MCF 10A (cell line): ENCODE data around the gene GRM1. TPM values are rescaled to one million over a fixed set of nuclear protein-coding genes. Genes with fewer than 3 reads are reported as not detected.
A peak's percentile ranks its signal among the peaks of the same experiment; 100 is the strongest.

ENCODE experiments used
- BruUV-seq: library from RNA; stranded (reverse); fragments of 400-500 nt; replicated peaks from 2 replicates; lab custom pipeline; 2021; lab: Mats Ljungman, UMichigan
- CTCF ChIA-PET: fragments of 300-600 bp; sonication (Branson Sonifier 250); formaldehyde crosslinking; extraction: SDS; loops from one replicate; lab custom pipeline; 2021; ENCODE audit warnings: antibody characterized with exemption, inconsistent platforms; lab: Yijun Ruan, JAX
- POLR2A ChIA-PET: fragments of 300-600, 350-650 bp; sonication (Branson Sonifier 250); formaldehyde crosslinking; extraction: SDS; loops from one replicate; lab custom pipeline; 2020; ENCODE audit warnings: antibody characterized with exemption, inconsistent platforms; lab: Yijun Ruan, JAX
- DNase-seq: peaks from one replicate; pipeline ENCODE4 v3.0.0-alpha.2; 2018; ENCODE audit not compliant: unreplicated experiment
- H3K27ac Mint-ChIP-seq: one replicate; pipeline ENCODE4 v1.8.0; 2022; ENCODE audit warnings: mild to moderate bottlenecking, low read depth, mixed read lengths; ENCODE audit not compliant: unreplicated experiment
- H3K27me3 Mint-ChIP-seq: one replicate; pipeline ENCODE4 v1.8.0; 2022; ENCODE audit warnings: mixed read lengths; ENCODE audit not compliant: insufficient read depth, unreplicated experiment
- H3K36me3 Mint-ChIP-seq: one replicate; pipeline ENCODE4 v1.8.0; 2022; ENCODE audit warnings: mild to moderate bottlenecking, moderate library complexity, mixed read lengths; ENCODE audit not compliant: insufficient read depth, unreplicated experiment
- H3K4me1 Mint-ChIP-seq: one replicate; pipeline ENCODE4 v1.8.0; 2022; ENCODE audit warnings: mixed read lengths; ENCODE audit not compliant: insufficient read depth, unreplicated experiment
- H3K4me3 Mint-ChIP-seq: one replicate; pipeline ENCODE4 v1.8.0; 2022; ENCODE audit warnings: mild to moderate bottlenecking, moderate library complexity, mixed read lengths; ENCODE audit not compliant: unreplicated experiment
- H3K9me3 Mint-ChIP-seq: one replicate; pipeline ENCODE4 v1.8.0; 2022; ENCODE audit warnings: mixed read lengths; ENCODE audit not compliant: unreplicated experiment
- CTCF ChIP-seq: fragments of 200-600 bp; IDR thresholded peaks from one replicate; pipeline ENCODE4 v1.8.0; 2022; ENCODE audit warnings: antibody characterized with exemption, mild to moderate bottlenecking; ENCODE audit not compliant: unreplicated experiment
- intact Hi-C: fragments of 100-400 bp; cut with micrococcal nuclease; formaldehyde crosslinking; loops from 2 replicates; pipeline ENCODE4 v1.14.1; 2022
- total RNA-seq: library from RNA; stranded (reverse); gene quantifications from 2 replicates; pipeline ENCODE4 v1.2.3, GENCODE V29; 2022

The GRM1 gene
- total RNA-seq, 1 experiment from 2014 or later: not detected

- TF ChIP-seq CTCF: no peak
- ChIA-PET POLR2A (no interaction called here), CTCF (interaction anchor here (1.0 kb wide), 1 partner anchor 23 kb away, joined by 5 read pairs; no protein-coding TSS in a partner anchor)
- intact Hi-C loops: no loop called here
- H3K4me1 Mint-ChIP-seq: no peaks in the 10 kb centered on the region
- no TSS peak for BruUV-seq
- H3K4me3 Mint-ChIP-seq: no peak overlapping the region
- no peaks in the 10 kb centered on the region for H3K9me3 Mint-ChIP-seq
- DNase-seq: peak; percentile 51
- H3K27me3 Mint-ChIP-seq: peaks cover 66% of the 10 kb centered on the region
- H3K27ac Mint-ChIP-seq: no peak overlapping the region
- H3K36me3 Mint-ChIP-seq: no peaks in the 10 kb centered on the region
Observed at GRCh38 chr6:146090474-146090873, 61.6 kb downstream of the GRM1 start.

- CTCF ChIA-PET: interaction anchor here (0.6 kb wide), 1 partner anchor 18 kb away, joined by 3 read pairs; no protein-coding TSS in a partner anchor
- POLR2A ChIA-PET: interaction anchor here (0.6 kb wide), 1 partner anchor 547 kb away, joined by 3 read pairs; no protein-coding TSS in a partner anchor
- no peak for DNase-seq
- BruUV-seq: no TSS peak
- Mint-ChIP-seq H3K4me3 (no peak overlapping the region), H3K4me1 (no peaks in the 10 kb centered on the region), H3K9me3 (no peaks in the 10 kb centered on the region), H3K36me3 (no peaks in the 10 kb centered on the region), H3K27me3 (peaks cover 55% of the 10 kb centered on the region), H3K27ac (no peak overlapping the region)
- no peak for TF ChIP-seq CTCF
- intact Hi-C loops: no loop called here
Observed at GRCh38 chr6:146092961-146093686, 64.3 kb downstream of the GRM1 start.

- BruUV-seq: no TSS peak
- H3K27ac Mint-ChIP-seq: no peak overlapping the region
- DNase-seq: no peak
- CTCF ChIA-PET: no interaction called here
- intact Hi-C loops: no loop called here
- H3K27me3 Mint-ChIP-seq: peaks cover 55% of the 10 kb centered on the region
- H3K9me3 Mint-ChIP-seq: no peaks in the 10 kb centered on the region
- H3K4me1 Mint-ChIP-seq: no peaks in the 10 kb centered on the region
- POLR2A ChIA-PET: no interaction called here
- TF ChIP-seq CTCF: no peak
- H3K36me3 Mint-ChIP-seq: no peaks in the 10 kb centered on the region
- H3K4me3 Mint-ChIP-seq: no peak overlapping the region
Observed at GRCh38 chr6:146095481-146095880, 66.6 kb downstream of the GRM1 start.

GRCh38 chr6:146097586-146097985 lies 68.7 kb downstream of the GRM1 start:
- TF ChIP-seq CTCF: no peak
- H3K36me3 Mint-ChIP-seq: no peaks in the 10 kb centered on the region
- BruUV-seq: no TSS peak
- peaks cover 7% of the 10 kb centered on the region for H3K9me3 Mint-ChIP-seq
- DNase-seq: no peak
- intact Hi-C loops: no loop called here
- POLR2A ChIA-PET: no interaction called here
- CTCF ChIA-PET: no interaction called here
- no peak overlapping the region for H3K27ac Mint-ChIP-seq
- H3K27me3 Mint-ChIP-seq: peaks cover 59% of the 10 kb centered on the region
- H3K4me3 Mint-ChIP-seq: no peak overlapping the region
- no peaks in the 10 kb centered on the region for H3K4me1 Mint-ChIP-seq
